Posterior cingulate gyrus (tissue), 11 donors: ENCODE measurements around the gene NAGK.
"Not testable (repeated sequence)": the region's sequence is repeated elsewhere in the genome, so short reads cannot be mapped to it uniquely, and the experiment has no call there.

Source experiments
- DNase-seq, 10 donors: peaks; one replicate each; pipeline versions ENCODE4 v3.0.0 to v3.0.0-alpha.2; 2020 to 2021; ENCODE audit warnings: mixed read lengths in 3 of 10
- intact Hi-C: fragments of 100-400 bp; cut with DNase I; formaldehyde crosslinking; loops from one replicate; pipeline ENCODE4 v1.15.1; 2023

NAGK gene

DNA sequence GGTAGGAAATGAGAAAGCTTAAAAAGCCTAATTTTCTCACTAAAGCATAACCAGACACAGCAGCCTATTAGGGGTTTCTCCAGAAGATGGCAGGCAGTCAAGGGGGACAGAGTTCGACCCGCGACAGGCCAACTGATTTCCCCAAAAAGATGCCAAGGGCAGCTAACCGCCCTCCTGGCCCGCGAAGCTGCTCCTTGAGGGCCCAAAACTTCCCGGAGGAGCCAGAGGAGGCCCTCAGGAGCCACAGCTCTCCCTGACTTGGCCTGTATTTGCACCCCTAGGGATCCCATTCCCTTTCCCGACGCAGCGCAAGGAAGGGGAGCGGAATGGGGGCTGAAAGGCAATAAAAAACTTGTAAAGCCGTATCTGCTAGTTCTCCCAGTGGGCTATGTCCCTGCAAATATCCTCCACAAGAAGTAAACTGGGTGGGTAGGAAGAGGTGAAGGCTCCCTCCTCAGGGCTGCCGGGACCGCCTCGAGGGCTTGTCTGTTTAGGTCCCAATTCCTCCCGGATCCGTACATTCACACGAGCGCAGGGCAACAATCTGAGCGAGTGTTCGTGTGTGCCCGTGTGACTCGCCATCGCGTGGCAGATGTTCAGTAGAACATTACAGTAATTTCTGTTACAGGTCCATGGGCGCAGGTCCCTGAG, 756 bp upstream of the NAGK start:
- DNase-seq: no peak
- intact Hi-C loops: loop anchor here (2.0 to 5.0 kb wide), 2 partner anchors 61 to 75 kb away; partner anchors contain the start of gene TEX261

DNA sequence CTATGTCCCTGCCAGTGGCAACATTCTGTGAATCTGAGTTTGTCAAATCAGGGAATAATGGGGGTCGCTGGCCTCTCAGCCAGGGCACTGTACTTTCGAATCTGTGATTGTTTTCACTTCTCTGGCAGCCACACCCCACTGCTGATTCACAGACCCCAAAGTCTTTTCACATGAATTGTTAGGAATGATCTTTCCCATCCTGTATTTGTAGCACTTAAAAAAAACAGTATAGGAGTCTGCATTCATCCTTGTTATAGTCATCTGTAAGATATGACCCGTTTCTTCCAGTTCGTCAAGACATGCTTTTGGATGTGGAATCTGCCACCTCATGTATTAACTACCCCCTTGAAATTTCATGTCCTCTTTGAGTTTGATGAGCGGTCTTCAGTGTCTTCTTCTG, 928 bp downstream of the NAGK start:
- DNase-seq: no peak
- intact Hi-C loops: loop anchor here (2.0 to 5.0 kb wide), 2 partner anchors 59 to 77 kb away; partner anchors contain the start of gene TEX261

GRCh38 chr2:71070294-71071093, 2.0 kb downstream of the NAGK start:
- DNase-seq: peak in 1 of 10 donors; percentile 20
- intact Hi-C loops: loop anchor here (5.0 kb wide), 1 partner anchor 68 kb away; no protein-coding TSS in a partner anchor

- no peak for DNase-seq
- intact Hi-C loops: loop anchor here (5.0 kb wide), 1 partner anchor 70 kb away; no protein-coding TSS in a partner anchor
Measured at GRCh38 chr2:71071681-71072398, 3.4 kb downstream of the NAGK start.

DNA sequence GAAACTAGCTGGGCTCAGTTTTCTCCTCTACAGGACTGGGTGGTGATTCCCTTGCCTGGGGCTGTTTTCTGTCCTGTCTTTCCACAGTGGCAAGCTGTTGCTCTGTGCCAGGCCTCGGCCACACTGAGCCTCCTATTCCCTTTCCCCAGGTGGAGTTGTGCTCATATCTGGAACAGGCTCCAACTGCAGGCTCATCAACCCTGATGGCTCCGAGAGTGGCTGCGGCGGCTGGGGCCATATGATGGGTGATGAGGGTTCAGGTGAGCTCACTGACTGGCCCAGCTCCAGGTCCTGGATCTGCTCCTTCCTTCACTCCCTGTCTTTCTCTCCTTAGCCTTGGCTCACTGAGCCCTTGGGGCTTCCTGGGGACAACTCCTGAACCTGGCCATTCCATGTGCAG, 4.0 kb downstream of the NAGK start:
- intact Hi-C loops: loop anchor here (5.0 kb wide), 1 partner anchor 70 kb away; no protein-coding TSS in a partner anchor
- no peak for DNase-seq

GRCh38 chr2:71073475-71073874, 5.0 kb downstream of the NAGK start:
- DNase-seq: no peak
- intact Hi-C loops: loop anchor here (5.0 kb wide), 1 partner anchor 71 kb away; no protein-coding TSS in a partner anchor

DNA sequence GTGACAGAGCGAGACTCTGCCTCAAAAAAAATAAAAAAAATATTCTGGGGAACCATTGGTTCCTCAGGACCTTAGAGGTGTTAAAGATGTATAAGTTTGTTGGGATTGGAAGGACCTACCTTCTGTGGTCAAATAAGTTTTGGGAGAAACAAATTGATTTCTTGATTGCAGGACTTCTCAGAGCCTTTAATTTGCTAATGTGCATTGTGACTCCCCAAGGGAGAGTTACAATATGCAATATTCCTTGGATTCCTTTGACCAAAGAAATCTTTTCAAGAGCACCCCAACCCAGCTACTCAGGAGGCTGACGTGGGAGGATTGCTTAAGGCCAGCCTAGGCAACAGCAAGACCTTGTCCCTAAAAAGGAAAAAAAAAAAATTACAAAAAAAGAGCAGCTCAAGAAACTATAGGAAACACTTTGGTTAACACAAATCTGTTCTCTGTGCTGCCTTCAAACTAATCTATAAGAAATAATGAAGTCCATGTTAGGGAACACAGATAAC, 6.5 kb downstream of the NAGK start:
- no peak for DNase-seq

GRCh38 chr2:71078624-71079023, 10.2 kb downstream of the NAGK start:
- no peak for DNase-seq
- intact Hi-C loops: no loop called here

More for the DNA sequence above, 6.5 kb downstream of the NAGK start:
- intact Hi-C loops: loop anchor here (5.0 kb wide), 1 partner anchor 73 kb away; no protein-coding TSS in a partner anchor

- DNase-seq: no peak
- intact Hi-C loops: no loop called here
Measured at GRCh38 chr2:71082402-71083252, 14.2 kb downstream of the NAGK start.

DNA sequence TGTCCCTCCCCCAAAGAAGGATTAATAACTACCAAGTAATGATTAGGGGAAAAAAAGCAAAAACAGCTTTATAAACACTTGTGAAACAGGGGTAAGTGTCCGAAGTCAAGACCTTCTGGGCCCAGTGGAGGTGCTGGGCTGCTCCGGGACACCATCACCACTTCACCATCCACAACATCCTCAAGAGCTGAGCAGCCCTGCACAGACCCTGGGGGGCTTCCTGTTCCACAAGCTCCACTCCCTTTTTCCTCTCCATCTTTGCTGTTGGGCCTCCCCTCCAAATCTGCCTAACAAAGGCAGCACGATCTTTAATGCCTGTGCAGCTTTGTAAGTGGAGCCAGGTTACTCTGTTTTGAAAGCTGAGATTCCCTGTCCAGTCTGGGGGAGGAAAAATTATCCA, 14.8 kb downstream of the NAGK start:
- DNase-seq, intact Hi-C loops: not testable (repeated sequence)

- DNase-seq: not testable (repeated sequence)
Measured at GRCh38 chr2:71083752-71084312, 15.4 kb downstream of the NAGK start.

DNA sequence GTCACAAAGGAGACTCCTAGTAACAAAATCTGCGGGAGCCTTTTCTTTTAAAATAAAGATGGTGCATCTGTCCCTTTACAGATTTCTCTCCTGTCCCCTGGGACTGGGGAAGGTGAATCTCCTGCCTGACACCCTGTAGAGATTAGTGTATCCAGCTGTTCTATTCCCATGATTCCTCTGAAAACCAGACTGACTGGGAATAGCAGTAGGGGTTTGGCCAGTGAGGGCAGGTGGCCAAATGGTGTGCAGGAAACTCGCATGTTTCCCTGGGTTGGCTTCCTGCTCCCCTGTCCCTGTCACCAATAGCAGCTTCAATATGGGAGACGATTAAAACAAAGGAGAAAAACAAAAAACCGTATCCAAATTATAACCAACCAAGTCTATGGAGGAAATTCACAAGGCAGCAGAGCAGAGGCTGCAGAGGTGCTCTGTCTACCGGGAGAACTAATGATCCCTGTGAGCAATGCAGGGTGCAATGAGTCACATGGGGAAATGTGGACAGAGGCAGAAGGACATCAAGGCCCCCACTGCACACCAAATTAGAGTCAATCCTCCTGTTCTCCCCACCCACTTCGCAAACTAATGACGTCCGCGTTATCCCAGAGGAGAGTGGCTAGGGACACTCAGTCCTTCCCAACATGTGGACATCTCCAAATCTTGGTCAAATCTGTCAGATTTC, 17.0 kb downstream of the NAGK start:
- intact Hi-C loops, DNase-seq: not testable (repeated sequence)

More at GRCh38 chr2:71083752-71084312, 15.4 kb downstream of the NAGK start:
- intact Hi-C loops: not testable (repeated sequence)

- intact Hi-C loops, DNase-seq: not testable (repeated sequence)
Measured at GRCh38 chr2:71089475-71089874, 21.0 kb downstream of the NAGK start.

DNA sequence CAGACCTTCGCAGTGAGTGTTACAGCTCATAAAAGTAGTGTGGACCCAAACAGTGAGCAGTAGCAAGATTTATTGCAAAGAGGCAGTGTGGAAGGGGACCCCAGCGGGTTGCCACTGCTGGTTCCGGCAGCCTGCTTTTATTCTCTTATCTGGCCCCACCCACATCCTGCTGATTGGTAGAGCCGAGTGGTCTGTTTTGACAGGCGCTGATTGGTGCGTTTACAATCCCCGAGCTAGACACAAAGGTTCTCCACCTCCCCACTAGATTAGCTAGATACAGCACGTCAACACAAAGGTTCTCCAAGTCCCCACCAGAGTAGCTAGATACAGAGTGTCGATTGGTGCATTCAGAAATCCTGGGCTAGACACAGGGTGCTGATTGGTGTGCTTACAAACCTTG, 23.4 kb downstream of the NAGK start:
- intact Hi-C loops, DNase-seq: not testable (repeated sequence)

DNA sequence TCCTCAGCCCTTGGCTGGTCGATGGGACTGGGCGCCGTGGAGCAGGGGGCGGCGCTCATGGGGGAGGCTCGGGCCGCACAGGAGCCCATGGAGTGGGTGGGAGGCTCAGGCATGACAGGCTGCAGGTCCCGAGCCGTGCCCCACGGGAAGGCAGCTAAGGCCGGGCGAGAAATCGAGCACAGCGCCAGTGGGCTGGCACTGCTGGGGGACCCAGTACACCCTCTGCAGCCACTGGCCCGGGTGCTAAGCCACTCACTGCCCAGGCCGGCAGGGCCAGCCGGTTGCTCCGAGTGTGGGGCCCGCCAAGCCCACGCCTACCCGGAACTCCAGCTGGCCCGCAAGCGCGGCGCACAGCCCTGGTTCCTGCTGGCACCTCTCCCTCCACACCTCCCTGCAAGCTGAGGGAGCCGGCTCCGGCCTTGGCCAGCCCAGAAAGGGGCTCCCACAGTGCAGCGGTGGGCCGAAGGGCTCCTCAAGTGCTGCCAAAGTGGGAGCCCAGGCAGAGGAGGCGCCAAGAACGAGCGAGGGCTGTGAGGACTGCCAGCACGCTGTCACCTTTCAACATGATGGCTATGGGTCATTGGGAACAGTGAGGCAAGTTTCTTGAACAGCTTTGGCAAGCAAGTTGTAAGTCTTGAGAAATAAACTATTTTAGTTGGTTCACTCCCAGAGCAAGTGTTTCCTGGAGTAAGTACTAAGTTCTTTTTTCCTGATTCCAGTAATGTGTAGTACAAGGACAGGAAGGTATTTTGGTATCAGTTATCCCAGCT, 24.2 kb downstream of the NAGK start:
- intact Hi-C loops, DNase-seq: not testable (repeated sequence)

DNA sequence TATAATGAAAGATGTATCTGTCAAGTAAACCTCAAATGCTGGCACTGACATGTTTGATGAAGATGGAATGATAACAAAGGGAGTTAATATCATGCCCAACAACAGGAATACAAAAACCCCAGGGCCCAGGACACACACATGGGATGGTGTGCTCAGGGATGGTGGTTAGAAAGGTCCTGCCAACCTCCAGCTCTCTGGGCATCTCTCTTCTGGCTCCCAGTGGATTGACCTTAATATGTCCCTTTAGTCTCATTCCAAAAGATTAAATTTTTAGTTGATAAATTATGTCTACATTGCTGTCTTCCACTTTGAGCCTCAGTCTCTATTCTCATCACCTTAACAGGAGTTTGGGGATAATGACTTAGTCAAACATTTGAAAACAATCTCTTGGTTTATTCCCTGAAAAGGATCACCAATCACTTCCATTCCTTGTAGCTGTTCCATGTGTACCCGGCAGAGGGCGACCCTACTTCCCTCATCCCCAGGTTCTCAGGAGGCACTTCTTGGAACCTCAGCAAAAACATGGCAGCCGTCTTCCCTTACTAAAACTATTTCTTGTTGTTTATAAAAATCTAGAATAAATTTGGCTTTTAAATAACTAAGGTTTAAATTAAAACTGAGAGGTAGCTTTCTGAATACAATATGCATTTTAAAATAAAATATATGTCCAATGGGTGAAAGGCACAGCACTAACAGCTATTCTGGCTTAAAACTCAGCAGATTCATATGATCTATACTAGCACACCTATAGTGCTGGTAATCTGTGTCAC, 31.9 kb downstream of the NAGK start:
- intact Hi-C loops: no loop called here
- DNase-seq: peak in 5 of 10 donors; percentile 29 to 82 (median 49)

GRCh38 chr2:71101656-71102055, 33.2 kb downstream of the NAGK start:
- intact Hi-C loops: no loop called here
- DNase-seq: no peak
